CD4-positive, alpha-beta T cell (primary cell): ENCODE results near the gene LRRC3C. TPM values are rescaled to one million over a fixed set of nuclear protein-coding genes. Genes with fewer than 3 reads are reported as not detected.

ENCODE experiments used
- ATAC-seq: fragments of 200-7000 bp; cut with Tn5 transposase; one replicate; pipeline ENCODE4 v1.10.0; 2022; ENCODE audit warnings: mild to moderate bottlenecking; ENCODE audit not compliant: poor library complexity
- CTCF ChIA-PET: fragments of 350-600 bp; sonication (Branson Sonifier 250); formaldehyde crosslinking; loops from one replicate; lab custom pipeline; 2021; ENCODE audit warnings: antibody characterized with exemption, inconsistent platforms; lab: Charles Lee
- POLR2A ChIA-PET: fragments of 350-600 bp; sonication (Branson Sonifier 250); formaldehyde crosslinking; loops from one replicate; lab custom pipeline; 2021; ENCODE audit warnings: antibody characterized with exemption, inconsistent platforms; lab: Charles Lee
- DNase-seq, 14 experiments: peaks; one replicate each; pipeline ENCODE4 v3.0.0-alpha.2; 2013 to 2020; ENCODE audit warnings: mixed read lengths in 2 of 14
- H3K27ac ChIP-seq, 2 donors: one replicate each; pipeline versions ENCODE4 v1.5.1 to v1.7.0; 2013; ENCODE audit warnings: low read length in 2 of 2, low read depth in 1 of 2, mild to moderate bottlenecking in 1 of 2
- H3K27me3 ChIP-seq, 2 experiments: 1 replicate in 1 of 2; 2 replicates in 1 of 2; pipeline versions ENCODE4 v1.6.1 to v1.7.0; 2013; ENCODE audit warnings: low read length in 2 of 2, control low read depth in 1 of 2, mild to moderate bottlenecking in 1 of 2, moderate library complexity in 1 of 2; ENCODE audit not compliant: insufficient read depth in 2 of 2, control insufficient read depth in 1 of 2
- H3K36me3 ChIP-seq: one replicate; pipeline ENCODE4 v1.6.1; 2013; ENCODE audit warnings: low read length, control low read depth; ENCODE audit not compliant: insufficient read depth
- H3K4me1 ChIP-seq: one replicate; pipeline ENCODE4 v1.6.1; 2013; ENCODE audit warnings: low read length, control low read depth; ENCODE audit not compliant: insufficient read depth
- H3K4me3 ChIP-seq: one replicate; pipeline ENCODE4 v1.5.1; 2013; ENCODE audit warnings: mild to moderate bottlenecking, low read length, moderate library complexity
- H3K9me3 ChIP-seq, 2 experiments: 1 replicate in 1 of 2; 2 replicates in 1 of 2; pipeline versions ENCODE4 v1.6.1 to v1.7.0; 2013; ENCODE audit warnings: low read length in 2 of 2, mild to moderate bottlenecking in 2 of 2, control low read depth in 1 of 2, moderate library complexity in 1 of 2; ENCODE audit not compliant: control insufficient read depth in 1 of 2, insufficient read depth in 1 of 2
- H3K27ac Mint-ChIP-seq: one replicate; pipeline ENCODE4 v1.8.0; 2020; ENCODE audit warnings: mixed read lengths
- H3K27me3 Mint-ChIP-seq: one replicate; pipeline ENCODE4 v1.8.0; 2021; ENCODE audit warnings: mixed read lengths
- H3K36me3 Mint-ChIP-seq: one replicate; pipeline ENCODE4 v1.8.0; 2021; ENCODE audit warnings: low read depth, mixed read lengths
- H3K4me1 Mint-ChIP-seq: one replicate; pipeline ENCODE4 v1.8.0; 2021; ENCODE audit warnings: low read depth, mixed read lengths
- H3K4me3 Mint-ChIP-seq: one replicate; pipeline ENCODE4 v1.8.0; 2020; ENCODE audit warnings: mild to moderate bottlenecking, mixed read lengths
- H3K9me3 Mint-ChIP-seq: one replicate; pipeline ENCODE4 v1.8.0; 2020; ENCODE audit warnings: mixed read lengths
- intact Hi-C, 2 experiments: fragments of 100-400 bp; cut with DNase I in 1 of 2; cut with micrococcal nuclease in 1 of 2; formaldehyde crosslinking; loops; one replicate each; pipeline versions ENCODE4 v1.15.1 to v1.9.0; 2023 to 2025; cut with DNase I, micrococcal nuclease
- total RNA-seq, 174 experiments: library from RNA in 2 of 174; stranded (reverse) in 2 of 174; gene quantifications; one replicate each; pipeline ENCODE4 v1.2.3 and lab custom pipeline; 2021 to 2026
- TF ChIP-seq, protein P1 (sequence below): fragments of 200-600 bp; IDR thresholded peaks from one replicate; pipeline ENCODE4 v1.8.0; 2022; ENCODE audit warnings: antibody characterized with exemption, mild to moderate bottlenecking

Gene LRRC3C
- total RNA-seq, 2 experiments from 2014 or later = not detected

DNA sequence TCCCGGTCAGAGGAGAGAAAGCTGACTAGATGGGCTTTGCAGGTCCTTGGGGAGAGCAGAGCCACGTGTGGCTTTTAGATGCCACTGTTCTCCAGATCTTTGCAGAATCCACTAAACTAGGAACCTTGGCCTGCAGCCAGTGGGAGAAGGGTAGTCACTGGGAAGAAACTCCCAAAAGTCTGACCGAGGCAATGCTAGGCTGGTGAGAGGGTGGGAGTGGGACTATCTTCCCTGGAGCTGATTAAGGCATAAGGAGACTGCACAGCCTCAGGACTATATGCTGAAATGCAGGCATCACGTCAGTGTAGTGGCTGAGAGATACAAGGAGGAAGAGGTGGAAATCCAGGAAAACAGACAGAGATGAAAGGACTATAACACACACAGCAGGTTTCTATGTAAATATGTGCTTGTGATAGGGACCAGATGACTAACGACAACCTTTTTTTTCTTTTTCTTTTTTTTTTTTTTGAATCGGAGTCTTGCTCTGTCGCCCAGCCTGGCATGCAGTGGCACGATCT lies 33.1 kb downstream of the LRRC3C start:
- intact Hi-C loops = loop anchor here (1.0 to 5.0 kb wide), 2 partner anchors 15 to 33 kb away; partner anchors contain the start of genes LRRC3C (in 1 of the 2) and ORMDL3 (in 1 of the 2)
- DNase-seq (no peak), ATAC-seq (no peak)
- Histone ChIP-seq H3K9me3 (no peaks in the 10 kb centered on the region), H3K27me3 (no peaks in the 10 kb centered on the region), H3K4me3 (no peak overlapping the region), H3K4me1 (peaks cover 35% of the 10 kb centered on the region), H3K36me3 (no peaks in the 10 kb centered on the region), H3K27ac (no peak overlapping the region)
- no peak overlapping the region for H3K27ac Mint-ChIP-seq
- ChIA-PET CTCF (no interaction called here), POLR2A (interaction anchor here (3.2 kb wide), 1 partner anchor 20 kb away, joined by 25 read pairs; the partner anchor contains the start of gene PSMD3)
- H3K27me3 Mint-ChIP-seq = no peaks in the 10 kb centered on the region
- H3K9me3 Mint-ChIP-seq = no peaks in the 10 kb centered on the region
- TF ChIP-seq, protein P1, sequence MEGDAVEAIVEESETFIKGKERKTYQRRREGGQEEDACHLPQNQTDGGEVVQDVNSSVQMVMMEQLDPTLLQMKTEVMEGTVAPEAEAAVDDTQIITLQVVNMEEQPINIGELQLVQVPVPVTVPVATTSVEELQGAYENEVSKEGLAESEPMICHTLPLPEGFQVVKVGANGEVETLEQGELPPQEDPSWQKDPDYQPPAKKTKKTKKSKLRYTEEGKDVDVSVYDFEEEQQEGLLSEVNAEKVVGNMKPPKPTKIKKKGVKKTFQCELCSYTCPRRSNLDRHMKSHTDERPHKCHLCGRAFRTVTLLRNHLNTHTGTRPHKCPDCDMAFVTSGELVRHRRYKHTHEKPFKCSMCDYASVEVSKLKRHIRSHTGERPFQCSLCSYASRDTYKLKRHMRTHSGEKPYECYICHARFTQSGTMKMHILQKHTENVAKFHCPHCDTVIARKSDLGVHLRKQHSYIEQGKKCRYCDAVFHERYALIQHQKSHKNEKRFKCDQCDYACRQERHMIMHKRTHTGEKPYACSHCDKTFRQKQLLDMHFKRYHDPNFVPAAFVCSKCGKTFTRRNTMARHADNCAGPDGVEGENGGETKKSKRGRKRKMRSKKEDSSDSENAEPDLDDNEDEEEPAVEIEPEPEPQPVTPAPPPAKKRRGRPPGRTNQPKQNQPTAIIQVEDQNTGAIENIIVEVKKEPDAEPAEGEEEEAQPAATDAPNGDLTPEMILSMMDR = no peak
- no peaks in the 10 kb centered on the region for H3K36me3 Mint-ChIP-seq
- peaks cover 33% of the 10 kb centered on the region for H3K4me1 Mint-ChIP-seq
- no peak overlapping the region for H3K4me3 Mint-ChIP-seq

DNA sequence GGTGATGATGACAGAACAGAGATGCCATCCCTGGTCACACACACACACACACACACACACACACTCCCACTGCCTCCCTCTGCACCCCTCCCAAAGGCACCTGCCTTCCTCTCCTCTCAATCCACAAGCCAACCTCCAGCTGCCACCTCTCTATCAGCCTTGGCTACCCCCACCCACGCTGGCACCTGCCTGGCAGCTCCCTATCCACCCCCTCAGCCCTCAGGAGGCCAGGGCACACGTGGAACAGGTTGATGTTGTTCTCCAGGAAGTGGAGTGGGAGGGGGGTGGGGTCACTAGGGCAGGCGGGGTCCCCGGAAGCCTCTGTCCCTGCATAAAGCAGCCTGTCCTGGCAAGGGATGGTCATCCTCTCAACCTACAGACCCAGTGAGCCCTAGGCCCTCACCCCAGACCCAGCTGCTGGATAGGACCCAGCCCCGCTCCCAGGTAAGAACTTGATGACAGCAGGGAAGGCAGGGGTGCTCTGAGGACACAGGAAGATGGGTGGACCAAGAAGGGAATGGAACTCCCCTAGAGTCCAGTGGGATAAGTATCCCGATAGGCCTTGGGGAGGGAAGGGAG lies 35.2 kb downstream of the LRRC3C start, which contains the start of gene GSDMA:
Gene GSDMA, plus strand, starts transcription at position 363 of the 579 bp plus-strand sequence. CDS start 2,684 bp downstream, outside the sequence.
- no peak for ATAC-seq
- Histone ChIP-seq H3K4me1 (peaks cover 40% of the 10 kb centered on the region), H3K9me3 (no peaks in the 10 kb centered on the region), H3K27me3 (no peaks in the 10 kb centered on the region), H3K4me3 (no peak within 1 kb of the TSS), H3K27ac (no peak within 1 kb of the TSS), H3K36me3 (no peaks in the 10 kb centered on the region)
- ChIA-PET POLR2A (interaction anchor here (1.6 kb wide), 1 partner anchor 18 kb away, joined by 8 read pairs; the partner anchor contains the start of gene PSMD3), CTCF (interaction anchor here (0.7 to 2.2 kb wide), 3 partner anchors 18 to 228 kb away, joined by 3 to 10 read pairs (median 4); partner anchors contain the start of gene PSMD3)
- H3K4me3 Mint-ChIP-seq = no peak within 1 kb of the TSS
- H3K9me3 Mint-ChIP-seq = no peaks in the 10 kb centered on the region
- peak in 3 of 14 experiments; percentile 4 to 42 (median 19) for DNase-seq
- H3K36me3 Mint-ChIP-seq = no peaks in the 10 kb centered on the region
- intact Hi-C loops = loop anchor here in 1 of 2 experiments (5.0 kb wide), 1 partner anchor 35 kb away; the partner anchor contains the start of genes LRRC3C and ORMDL3
- TF ChIP-seq, protein P1 = no peak
- H3K27me3 Mint-ChIP-seq = no peaks in the 10 kb centered on the region
- H3K27ac Mint-ChIP-seq = peak within 1 kb of the TSS; percentile 56
- peaks cover 39% of the 10 kb centered on the region for H3K4me1 Mint-ChIP-seq

DNA sequence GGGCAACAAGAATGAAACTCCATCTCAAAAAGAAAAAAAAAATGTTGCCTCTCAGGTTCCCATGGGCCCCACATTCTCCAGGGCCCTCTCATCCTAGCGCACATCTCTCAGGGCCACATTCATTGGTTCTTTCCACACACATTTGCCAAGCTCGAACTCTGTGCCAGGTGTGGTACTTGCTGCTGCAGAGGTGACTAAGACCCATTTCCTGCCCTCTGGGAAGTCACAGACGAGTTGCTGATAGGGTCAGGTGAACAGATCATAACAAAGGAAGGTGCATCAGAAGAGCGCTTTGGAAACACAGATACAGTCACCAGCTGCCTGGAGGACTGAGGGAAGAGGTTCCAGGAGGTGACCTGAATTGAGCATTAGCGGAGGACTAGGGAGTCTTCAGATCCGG lies 36.3 kb downstream of the LRRC3C start:
- H3K4me3 Mint-ChIP-seq = no peak overlapping the region
- no peak overlapping the region for H3K27ac ChIP-seq
- no peaks in the 10 kb centered on the region for H3K27me3 Mint-ChIP-seq
- intact Hi-C loops = loop anchor here in 1 of 2 experiments (1.0 to 5.0 kb wide), 2 partner anchors 16 to 37 kb away; partner anchors contain the start of genes LRRC3C, ORMDL3 and PSMD3
- H3K27ac Mint-ChIP-seq = peak overlapping the region; percentile 30
- H3K4me1 Mint-ChIP-seq = peaks cover 37% of the 10 kb centered on the region
- H3K27me3 ChIP-seq = no peaks in the 10 kb centered on the region
- no peaks in the 10 kb centered on the region for H3K36me3 ChIP-seq
- peak; percentile 71 for ATAC-seq
- no peaks in the 10 kb centered on the region for H3K36me3 Mint-ChIP-seq
- CTCF ChIA-PET = interaction anchor here (1.6 to 2.2 kb wide), 2 partner anchors 16 to 227 kb away, joined by 4 to 10 read pairs; partner anchors contain the start of gene PSMD3
- POLR2A ChIA-PET = interaction anchor here (2.6 kb wide), 1 partner anchor 17 kb away, joined by 16 read pairs; the partner anchor contains the start of gene PSMD3
- TF ChIP-seq, protein P1 = no peak
- peak in 13 of 14 experiments; percentile 16 to 68 (median 52) for DNase-seq
- H3K9me3 Mint-ChIP-seq = no peaks in the 10 kb centered on the region
- no peaks in the 10 kb centered on the region for H3K9me3 ChIP-seq
- no peak overlapping the region for H3K4me3 ChIP-seq
- peaks cover 38% of the 10 kb centered on the region for H3K4me1 ChIP-seq
